ENCODE measurements around the gene CACNA2D2.

- TF ChIP-seq CTCF (IDR thresholded peaks at IDR 0.05) (no peak), POLR2A (IDR thresholded peaks at IDR 0.05) (no peak)
Observed at GRCh38 chr3:50340147-50340447, 163.3 kb downstream of the CACNA2D2 start.

Measured in heart left ventricle (tissue), 13 donors.